T-helper 2 cell treated with Interferon-gamma antibody and Interleukin-4, amounts not matched to agents 5 μg/mL and 100 μg/mL, for 36 hours (primary cell): Measurements from ENCODE around the gene B9D2.
"Not testable (repeated sequence)": the region's sequence is repeated elsewhere in the genome, so short reads cannot be mapped to it uniquely, and the experiment has no call there.

Experiments
- DNase-seq: peaks from one replicate; pipeline ENCODE4 v3.0.0; 2021; ENCODE audit warnings: low spot score
- H3K27ac Mint-ChIP-seq: one replicate; pipeline ENCODE4 v1.8.0; 2021; ENCODE audit warnings: mild to moderate bottlenecking, mixed read lengths
- H3K27me3 Mint-ChIP-seq: one replicate; pipeline ENCODE4 v1.8.0; 2021; ENCODE audit warnings: low read depth, mixed read lengths
- H3K36me3 Mint-ChIP-seq: one replicate; pipeline ENCODE4 v1.8.0; 2021; ENCODE audit warnings: low read depth, mixed read lengths
- H3K4me1 Mint-ChIP-seq: one replicate; pipeline ENCODE4 v1.8.0; 2021; ENCODE audit warnings: low read depth, mixed read lengths
- H3K4me3 Mint-ChIP-seq: one replicate; pipeline ENCODE4 v1.8.0; 2022; ENCODE audit warnings: mild to moderate bottlenecking, moderate library complexity, mixed read lengths
- H3K9me3 Mint-ChIP-seq: one replicate; pipeline ENCODE4 v1.8.0; 2021; ENCODE audit warnings: mixed read lengths

The B9D2 gene

GRCh38 chr19:41399525-41399924, 35.6 kb upstream of the B9D2 start:
- no peaks in the 10 kb centered on the region for H3K27me3 Mint-ChIP-seq
- H3K9me3 Mint-ChIP-seq, result no peaks in the 10 kb centered on the region
- peak overlapping the region; percentile 82 for H3K27ac Mint-ChIP-seq
- H3K4me3 Mint-ChIP-seq, result peak overlapping the region; percentile 65
- peaks cover 27% of the 10 kb centered on the region for H3K4me1 Mint-ChIP-seq
- peaks cover 5% of the 10 kb centered on the region for H3K36me3 Mint-ChIP-seq
- DNase-seq, result no peak

GRCh38 chr19:41399091-41399490, 35.1 kb upstream of the B9D2 start:
- DNase-seq, result no peak
- Mint-ChIP-seq H3K27ac (peak overlapping the region; percentile 46), H3K4me3 (peak overlapping the region; percentile 97), H3K4me1 (peaks cover 27% of the 10 kb centered on the region), H3K27me3 (no peaks in the 10 kb centered on the region), H3K9me3 (no peaks in the 10 kb centered on the region), H3K36me3 (peaks cover 5% of the 10 kb centered on the region)

- no peaks in the 10 kb centered on the region for H3K9me3 Mint-ChIP-seq
- DNase-seq, result no peak
- H3K36me3 Mint-ChIP-seq, result peaks cover 5% of the 10 kb centered on the region
- H3K27ac Mint-ChIP-seq, result peak overlapping the region; percentile 46
- H3K4me3 Mint-ChIP-seq, result peak overlapping the region; percentile 97
- H3K27me3 Mint-ChIP-seq, result no peaks in the 10 kb centered on the region
- peaks cover 27% of the 10 kb centered on the region for H3K4me1 Mint-ChIP-seq
These were observed 34.6 kb upstream of the B9D2 start for GRCh38 chr19:41398598-41398997.

- Mint-ChIP-seq H3K27ac (peak overlapping the region; percentile 98), H3K9me3 (no peaks in the 10 kb centered on the region), H3K36me3 (peaks cover 5% of the 10 kb centered on the region), H3K27me3 (no peaks in the 10 kb centered on the region), H3K4me3 (peak overlapping the region; percentile 97), H3K4me1 (peaks cover 27% of the 10 kb centered on the region)
- no peak for DNase-seq
These were observed 34.1 kb upstream of the B9D2 start for GRCh38 chr19:41398050-41398418.

- H3K4me1 Mint-ChIP-seq, result peaks cover 27% of the 10 kb centered on the region
- no peaks in the 10 kb centered on the region for H3K9me3 Mint-ChIP-seq
- peak within 1 kb of the TSS; percentile 98 for H3K27ac Mint-ChIP-seq
- H3K4me3 Mint-ChIP-seq, result peak within 1 kb of the TSS; percentile 97
- H3K27me3 Mint-ChIP-seq, result no peaks in the 10 kb centered on the region
- DNase-seq, result peak; percentile 99
- peaks cover 7% of the 10 kb centered on the region for H3K36me3 Mint-ChIP-seq
These were observed 33.4 kb upstream of the B9D2 start, which contains the start of the genes BCKDHA and EXOSC5 for GRCh38 chr19:41397086-41398049. Gene BCKDHA (plus strand): TSS chr19:41397818. CDS start chr19:41397828, 10 bp downstream. Gene EXOSC5 (minus strand): TSS chr19:41397359. CDS start chr19:41397328, 31 bp downstream.

- Mint-ChIP-seq H3K4me3 (peak overlapping the region; percentile 52), H3K9me3 (no peaks in the 10 kb centered on the region), H3K27me3 (no peaks in the 10 kb centered on the region), H3K27ac (peak overlapping the region; percentile 6), H3K4me1 (peaks cover 27% of the 10 kb centered on the region), H3K36me3 (peaks cover 15% of the 10 kb centered on the region)
- DNase-seq, result no peak
These were observed 31.4 kb upstream of the B9D2 start for GRCh38 chr19:41395355-41395754.

- no peaks in the 10 kb centered on the region for H3K9me3 Mint-ChIP-seq
- H3K27ac Mint-ChIP-seq, result no peak overlapping the region
- H3K27me3 Mint-ChIP-seq, result no peaks in the 10 kb centered on the region
- peaks cover 23% of the 10 kb centered on the region for H3K36me3 Mint-ChIP-seq
- peaks cover 12% of the 10 kb centered on the region for H3K4me1 Mint-ChIP-seq
- DNase-seq, result no peak
- no peak overlapping the region for H3K4me3 Mint-ChIP-seq
These were observed 28.8 kb upstream of the B9D2 start for GRCh38 chr19:41392775-41393174.

GRCh38 chr19:41391618-41392017, 27.7 kb upstream of the B9D2 start:
- Mint-ChIP-seq H3K4me3 (no peak overlapping the region), H3K27me3 (no peaks in the 10 kb centered on the region), H3K9me3 (no peaks in the 10 kb centered on the region), H3K36me3 (peaks cover 23% of the 10 kb centered on the region), H3K4me1 (peaks cover 12% of the 10 kb centered on the region), H3K27ac (no peak overlapping the region)
- no peak for DNase-seq

GRCh38 chr19:41386442-41386841, 22.5 kb upstream of the B9D2 start:
- Mint-ChIP-seq H3K27ac (no peak overlapping the region), H3K4me1 (no peaks in the 10 kb centered on the region), H3K9me3 (no peaks in the 10 kb centered on the region), H3K4me3 (no peak overlapping the region), H3K36me3 (peaks cover 25% of the 10 kb centered on the region), H3K27me3 (no peaks in the 10 kb centered on the region)
- no peak for DNase-seq

GRCh38 chr19:41384351-41384750, 20.4 kb upstream of the B9D2 start:
- H3K27me3 Mint-ChIP-seq, result no peaks in the 10 kb centered on the region
- peaks cover 13% of the 10 kb centered on the region for H3K36me3 Mint-ChIP-seq
- no peak overlapping the region for H3K4me3 Mint-ChIP-seq
- no peak overlapping the region for H3K27ac Mint-ChIP-seq
- H3K4me1 Mint-ChIP-seq, result no peaks in the 10 kb centered on the region
- no peaks in the 10 kb centered on the region for H3K9me3 Mint-ChIP-seq
- DNase-seq, result no peak

- not testable (repeated sequence) for H3K27me3 Mint-ChIP-seq, H3K4me3 Mint-ChIP-seq, H3K9me3 Mint-ChIP-seq, H3K4me1 Mint-ChIP-seq, H3K27ac Mint-ChIP-seq, DNase-seq
- peaks cover 11% of the 10 kb centered on the region for H3K36me3 Mint-ChIP-seq
These were observed 17.6 kb upstream of the B9D2 start for GRCh38 chr19:41381536-41381935.

- no peak overlapping the region for H3K27ac Mint-ChIP-seq
- no peak overlapping the region for H3K4me3 Mint-ChIP-seq
- H3K27me3 Mint-ChIP-seq, result no peaks in the 10 kb centered on the region
- no peaks in the 10 kb centered on the region for H3K9me3 Mint-ChIP-seq
- H3K36me3 Mint-ChIP-seq, result peaks cover 7% of the 10 kb centered on the region
- DNase-seq, result no peak
- H3K4me1 Mint-ChIP-seq, result peaks cover 8% of the 10 kb centered on the region
These were observed 14.2 kb upstream of the B9D2 start for GRCh38 chr19:41377977-41378709.

- Mint-ChIP-seq H3K27ac (peak overlapping the region; percentile 55), H3K9me3 (no peaks in the 10 kb centered on the region), H3K4me1 (peaks cover 10% of the 10 kb centered on the region), H3K36me3 (peaks cover 6% of the 10 kb centered on the region), H3K27me3 (no peaks in the 10 kb centered on the region), H3K4me3 (peak overlapping the region; percentile 82)
- no peak for DNase-seq
These were observed 13.0 kb upstream of the B9D2 start for GRCh38 chr19:41376998-41377365.
